OCI-LY7 (cell line): ENCODE results near the gene IGSF22. TPM values are rescaled to one million over a fixed set of nuclear protein-coding genes. Genes with fewer than 3 reads are reported as not detected.

Source experiments
- BruUV-seq: library from RNA; stranded (reverse); fragments of 400-500 nt; replicated peaks from 2 replicates; lab custom pipeline; 2021; lab: Mats Ljungman, UMichigan
- CTCF ChIA-PET: fragments of 300-600 bp; sonication (Branson Sonifier 250); formaldehyde crosslinking; loops from one replicate; lab custom pipeline; 2022; ENCODE audit warnings: antibody characterized with exemption; ENCODE audit not compliant: unreplicated experiment; lab: Charles Lee
- POLR2A ChIA-PET: fragments of 300-600 bp; sonication (Branson Sonifier 250); formaldehyde crosslinking; loops from one replicate; lab custom pipeline; 2022; ENCODE audit warnings: antibody characterized with exemption; lab: Charles Lee
- DNase-seq: peaks from one replicate; pipeline ENCODE4 v3.0.0-alpha.2; 2015; ENCODE audit warnings: low spot score
- H2AFZ ChIP-seq: fragments of 200-600 bp; sonication (generic), shearing (Covaris generic); 2 replicates; pipeline ENCODE4 v1.6.1; 2014; ENCODE audit warnings: mild to moderate bottlenecking, antibody characterized with exemption, low read length, moderate library complexity
- H3K27ac ChIP-seq: fragments of 200-600 bp; sonication (generic); 2 replicates; pipeline ENCODE4 v1.5.1; 2014; ENCODE audit warnings: mixed run types, low read depth, mild to moderate bottlenecking, moderate library complexity, low read length, inconsistent platforms; ENCODE audit not compliant: poor library complexity, severe bottlenecking
- H3K36me3 ChIP-seq: fragments of 200-600 bp; sonication (generic); 2 replicates; pipeline ENCODE4 v1.6.1; 2014; ENCODE audit warnings: mild to moderate bottlenecking, antibody characterized with exemption, low read length, moderate library complexity, mixed read lengths; ENCODE audit not compliant: insufficient read depth
- H3K4me1 ChIP-seq: fragments of 200-600 bp; sonication (generic); 2 replicates; pipeline ENCODE4 v1.5.1; 2014; ENCODE audit warnings: mild to moderate bottlenecking, low read length; ENCODE audit not compliant: insufficient read depth, poor library complexity, severe bottlenecking
- H3K4me2 ChIP-seq: fragments of 200-600 bp; sonication (generic); 2 replicates; pipeline ENCODE4 v1.6.1; 2014; ENCODE audit warnings: mild to moderate bottlenecking, low read length
- H3K4me3 ChIP-seq: fragments of 200-600 bp; sonication (generic); 2 replicates; pipeline ENCODE4 v1.5.1; 2014; ENCODE audit warnings: mild to moderate bottlenecking, low read depth, low read length; ENCODE audit not compliant: poor library complexity, severe bottlenecking
- H3K79me2 ChIP-seq: fragments of 200-600 bp; sonication (generic); 2 replicates; pipeline ENCODE4 v1.6.1; 2016; ENCODE audit warnings: low read depth, mild to moderate bottlenecking, low read length, moderate library complexity, mixed read lengths; ENCODE audit not compliant: insufficient read depth
- H3K9me2 ChIP-seq: fragments of 200-600 bp; sonication (generic); 2 replicates; pipeline ENCODE4 v1.6.1; 2016; ENCODE audit warnings: mild to moderate bottlenecking, low read length, mixed read lengths; ENCODE audit not compliant: insufficient read depth
- H3K9me3 ChIP-seq: fragments of 200-600 bp; sonication (generic); 2 replicates; pipeline ENCODE4 v1.6.1; 2014; ENCODE audit warnings: mild to moderate bottlenecking, mixed run types, low read length, mixed read lengths
- H4K20me1 ChIP-seq: fragments of 200-600 bp; sonication (generic); 2 replicates; pipeline ENCODE4 v1.6.1; 2014; ENCODE audit warnings: mild to moderate bottlenecking, antibody characterized with exemption, low read length, moderate library complexity, mixed read lengths; ENCODE audit not compliant: insufficient read depth
- EZH2phosphoT487 ChIP-seq: fragments of 200-600 bp; sonication (generic); IDR thresholded peaks from 2 replicates; pipeline ENCODE4 v1.6.1; 2018; ENCODE audit warnings: low read depth, borderline replicate concordance, mild to moderate bottlenecking, mixed run types, antibody characterized with exemption, low read length, moderate library complexity, mixed read lengths
- intact Hi-C: fragments of 100-400 bp; cut with micrococcal nuclease; formaldehyde crosslinking; loops from one replicate; pipeline ENCODE4 v1.10.0; 2022; ENCODE audit not compliant: unreplicated experiment
- total RNA-seq, 2 experiments: library from RNA; depleted of rRNA in 1 of 2; stranded (reverse); fragments of >200 nt in 1 of 2; shearing (Covaris generic) in 1 of 2; gene quantifications; 2 replicates each; pipeline ENCODE4 v1.2.3, GENCODE V29; 2014 to 2022
- TF ChIP-seq, protein P1 (sequence below): fragments of 200-600 bp; sonication (generic); conservative IDR thresholded peaks from 2 replicates; pipeline ENCODE4 v1.5.1; 2014; ENCODE audit warnings: mild to moderate bottlenecking, antibody characterized with exemption, low read length, moderate library complexity, mixed read lengths

Gene IGSF22
- total RNA-seq, 2 experiments from 2014 or later, result not detected

DNA sequence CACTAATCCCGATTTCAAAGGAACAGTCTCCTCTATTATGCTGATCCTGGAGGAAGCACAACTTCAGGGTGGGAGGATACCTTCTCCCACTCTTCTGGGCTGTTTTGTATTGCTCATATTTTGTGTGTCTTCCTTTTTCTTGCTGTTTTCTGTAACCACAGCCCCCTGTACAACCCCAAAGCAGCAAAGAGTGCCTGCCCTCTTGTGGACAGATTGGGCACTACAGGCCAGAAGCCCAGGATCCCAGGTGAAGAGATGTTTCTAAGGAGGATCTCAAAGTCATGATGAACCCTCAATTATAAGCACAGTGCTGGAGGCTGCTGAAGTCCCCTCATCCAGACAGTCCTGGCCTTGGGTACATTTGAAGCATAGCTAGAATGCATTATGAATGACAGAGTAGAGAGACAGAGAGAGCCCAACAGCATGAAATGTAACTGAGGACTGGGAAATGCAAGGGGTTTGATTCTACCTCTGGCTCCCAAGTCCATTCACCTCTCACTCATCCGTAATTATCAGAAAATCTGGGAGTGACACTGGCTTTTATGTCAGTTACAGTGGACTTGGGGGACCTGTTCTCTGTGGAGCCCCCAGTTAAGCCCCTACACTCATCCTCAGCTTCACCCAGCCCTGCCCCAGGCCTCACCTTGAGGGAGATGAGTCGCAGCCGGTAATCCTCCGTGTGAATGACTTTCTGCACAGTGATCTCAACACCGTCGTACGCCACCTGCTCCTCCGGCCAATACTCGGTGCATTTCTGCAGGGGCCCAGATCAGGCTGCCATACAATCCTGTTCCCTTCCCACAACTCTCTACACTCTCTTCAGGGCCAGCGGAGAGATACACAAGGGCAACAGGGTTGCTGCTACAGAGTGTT is 6.2 kb upstream of the IGSF22 start:
- Histone ChIP-seq H4K20me1 (no peaks in the 10 kb centered on the region), H3K79me2 (no peaks in the 10 kb centered on the region), H3K27ac (no peak overlapping the region), H3K4me1 (peaks cover 13% of the 10 kb centered on the region), H3K9me2 (no peaks in the 10 kb centered on the region), H3K4me3 (no peak overlapping the region), H3K4me2 (peak overlapping the region; percentile 34; the same call in 1 of the 2 replicates), H3K36me3 (no peaks in the 10 kb centered on the region), H2AFZ (peak overlapping the region; percentile 71; the same call in 1 of the 2 replicates), H3K9me3 (no peaks in the 10 kb centered on the region)
- DNase-seq, result peak; percentile 67
- BruUV-seq, result no TSS peak
- intact Hi-C loops, result loop anchor here (1.0 to 2.0 kb wide), 2 partner anchors 192 to 617 kb away; no protein-coding TSS in a partner anchor
- ChIA-PET CTCF (interaction anchor here (1.0 to 1.5 kb wide), 4 partner anchors 10 to 99 kb away, joined by 3 to 6 read pairs (median 4); partner anchors contain the start of genes SPTY2D1 and TMEM86A), POLR2A (interaction anchor here (1.6 kb wide), 1 partner anchor 10 kb away, joined by 6 read pairs; no protein-coding TSS in a partner anchor)
- TF ChIP-seq, protein P1, sequence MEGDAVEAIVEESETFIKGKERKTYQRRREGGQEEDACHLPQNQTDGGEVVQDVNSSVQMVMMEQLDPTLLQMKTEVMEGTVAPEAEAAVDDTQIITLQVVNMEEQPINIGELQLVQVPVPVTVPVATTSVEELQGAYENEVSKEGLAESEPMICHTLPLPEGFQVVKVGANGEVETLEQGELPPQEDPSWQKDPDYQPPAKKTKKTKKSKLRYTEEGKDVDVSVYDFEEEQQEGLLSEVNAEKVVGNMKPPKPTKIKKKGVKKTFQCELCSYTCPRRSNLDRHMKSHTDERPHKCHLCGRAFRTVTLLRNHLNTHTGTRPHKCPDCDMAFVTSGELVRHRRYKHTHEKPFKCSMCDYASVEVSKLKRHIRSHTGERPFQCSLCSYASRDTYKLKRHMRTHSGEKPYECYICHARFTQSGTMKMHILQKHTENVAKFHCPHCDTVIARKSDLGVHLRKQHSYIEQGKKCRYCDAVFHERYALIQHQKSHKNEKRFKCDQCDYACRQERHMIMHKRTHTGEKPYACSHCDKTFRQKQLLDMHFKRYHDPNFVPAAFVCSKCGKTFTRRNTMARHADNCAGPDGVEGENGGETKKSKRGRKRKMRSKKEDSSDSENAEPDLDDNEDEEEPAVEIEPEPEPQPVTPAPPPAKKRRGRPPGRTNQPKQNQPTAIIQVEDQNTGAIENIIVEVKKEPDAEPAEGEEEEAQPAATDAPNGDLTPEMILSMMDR, result peak; percentile 99
- no peak for TF ChIP-seq EZH2phosphoT487

DNA sequence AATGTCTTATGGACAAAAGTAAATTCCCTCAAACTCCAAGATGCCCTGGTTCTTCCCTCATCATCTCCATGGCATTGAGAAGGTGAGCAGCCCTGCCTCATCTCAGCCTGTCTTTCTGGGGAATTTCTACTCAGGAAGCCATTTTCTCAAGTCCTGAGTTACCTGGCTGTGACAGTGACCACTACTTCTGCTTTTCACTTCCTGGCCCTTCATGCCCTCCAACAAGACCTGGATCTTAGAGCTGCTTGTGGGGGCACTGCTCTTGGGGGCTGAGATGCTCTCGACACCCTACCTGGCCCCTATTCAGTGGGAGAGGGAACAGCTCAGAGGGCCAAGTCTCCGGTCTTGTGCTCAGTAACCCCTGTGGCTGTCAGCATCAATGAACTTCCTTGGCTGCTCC is 5.5 kb upstream of the IGSF22 start:
- Histone ChIP-seq H3K79me2 (no peaks in the 10 kb centered on the region), H3K27ac (no peak overlapping the region), H3K4me3 (no peak overlapping the region), H3K9me3 (no peaks in the 10 kb centered on the region), H3K4me1 (peaks cover 13% of the 10 kb centered on the region), H2AFZ (peak overlapping the region; percentile 71; the same call in 1 of the 2 replicates), H4K20me1 (no peaks in the 10 kb centered on the region), H3K4me2 (peak overlapping the region; percentile 34; the same call in 1 of the 2 replicates), H3K9me2 (no peaks in the 10 kb centered on the region), H3K36me3 (no peaks in the 10 kb centered on the region)
- POLR2A ChIA-PET, result interaction anchor here (0.8 to 1.6 kb wide), 3 partner anchors 10 to 616 kb away, joined by 3 to 6 read pairs (median 3); no protein-coding TSS in a partner anchor
- no peak for TF ChIP-seq EZH2phosphoT487
- TF ChIP-seq, protein P1, result no peak
- BruUV-seq, result no TSS peak
- DNase-seq, result peak; percentile 27
- CTCF ChIA-PET, result interaction anchor here (0.6 to 1.5 kb wide), 7 partner anchors 10 to 191 kb away, joined by 3 to 6 read pairs (median 3); partner anchors contain the start of genes SPTY2D1 and TMEM86A
- intact Hi-C loops, result no loop called here
